Neural progenitor cell (in vitro differentiated cells): ENCODE results near the gene HNRNPK.

Source experiments
- CTCF ChIP-seq: fragments of 200-600 bp; sonication (generic); IDR thresholded peaks from 2 replicates; pipeline ENCODE4 v1.5.1; 2017; ENCODE audit warnings: antibody characterized with exemption, mild to moderate bottlenecking
- EZH2 ChIP-seq: fragments of 200-600 bp; sonication (generic); IDR thresholded peaks from 2 replicates; pipeline ENCODE4 v1.6.1; 2017; ENCODE audit warnings: antibody characterized with exemption, mild to moderate bottlenecking, moderate library complexity
- EZH2phosphoT487 ChIP-seq: fragments of 200-600 bp; sonication (generic); IDR thresholded peaks from 2 replicates; pipeline ENCODE4 v1.6.1; 2017; ENCODE audit warnings: antibody characterized with exemption

GRCh38 chr9:83999141-83999918, 19.3 kb upstream of the HNRNPK start:
- TF ChIP-seq CTCF (no peak), EZH2phosphoT487 (no peak), EZH2 (no peak)
